ENCODE data around the gene KCTD5.

Gene KCTD5

DNA sequence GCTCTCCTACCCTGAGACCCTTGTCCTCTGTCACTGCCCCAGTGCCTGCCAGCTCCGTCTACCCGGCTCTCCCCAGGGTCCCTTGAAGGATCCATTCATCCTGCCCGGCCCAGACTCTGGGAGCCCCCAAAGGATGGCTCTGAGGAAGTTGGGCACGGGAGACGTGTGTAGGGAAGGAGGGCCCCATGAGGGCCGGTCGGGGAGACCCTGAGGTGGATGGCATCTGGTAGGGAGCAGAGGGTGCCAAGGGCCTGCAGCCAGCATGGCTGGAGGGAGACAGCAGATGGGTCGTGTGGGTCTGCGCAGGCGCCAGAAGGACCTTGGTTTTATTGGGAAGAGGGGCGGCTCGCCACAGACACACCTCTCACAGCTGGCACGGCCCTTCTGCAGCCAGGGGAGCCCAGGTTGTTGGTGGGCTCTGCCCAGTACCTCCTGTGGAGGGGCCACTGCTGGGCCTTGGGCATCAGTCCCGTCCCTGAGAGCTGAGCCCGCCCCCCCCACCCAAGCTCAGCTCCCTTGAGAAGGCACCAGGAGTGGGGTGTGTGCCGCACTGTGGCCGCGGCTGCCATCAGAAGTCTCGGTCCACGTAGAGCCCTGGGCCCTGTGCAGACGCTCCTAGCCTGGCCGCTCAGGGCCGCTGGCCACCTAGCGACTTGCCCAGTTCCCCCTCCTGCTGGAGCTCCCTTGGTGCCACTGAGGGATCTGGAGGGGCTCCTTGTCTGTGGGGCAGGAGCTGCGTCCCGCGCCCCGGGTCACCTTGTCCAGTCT is 16.0 kb downstream of the KCTD5 start:
- no peak for DNase-seq

DNA sequence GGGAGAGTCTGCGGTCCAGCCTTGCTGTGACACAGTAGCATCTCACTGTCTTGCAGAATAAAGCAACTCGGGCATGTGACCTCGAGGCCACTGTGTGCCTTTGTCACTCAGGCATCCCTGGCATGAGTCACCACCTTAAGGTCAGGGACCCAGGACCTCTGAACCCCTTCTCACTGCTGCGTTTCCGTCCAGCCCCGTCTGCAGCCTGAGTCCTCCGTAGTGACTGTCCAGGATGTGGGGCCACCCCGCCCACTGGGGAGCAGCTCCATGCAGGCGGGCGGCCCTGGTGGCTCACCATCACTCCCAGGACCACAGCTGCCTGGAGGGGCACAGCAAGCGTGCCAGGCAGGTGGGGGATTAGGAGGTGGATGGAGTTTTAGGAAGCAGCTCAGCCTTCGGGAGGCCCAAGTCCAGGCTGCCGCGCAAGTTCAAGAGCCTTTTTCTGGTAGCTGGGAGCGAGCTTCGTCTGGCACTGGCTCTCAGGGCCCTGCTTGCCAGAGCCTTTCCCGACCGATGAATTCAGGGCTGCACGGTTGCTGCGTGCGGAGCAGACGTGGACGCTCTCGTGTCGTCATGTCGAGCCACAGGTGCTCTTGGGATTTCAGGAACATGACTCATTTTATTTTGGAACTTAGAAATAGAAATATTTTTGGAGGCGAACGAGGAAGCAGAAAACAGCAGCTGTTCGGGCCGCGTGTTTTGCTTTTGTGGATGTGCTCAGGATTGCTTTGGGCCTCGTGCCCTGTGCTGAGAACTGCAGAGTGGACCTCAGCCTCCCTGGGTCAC is 16.8 kb downstream of the KCTD5 start:
- DNase-seq, result no peak

DNA sequence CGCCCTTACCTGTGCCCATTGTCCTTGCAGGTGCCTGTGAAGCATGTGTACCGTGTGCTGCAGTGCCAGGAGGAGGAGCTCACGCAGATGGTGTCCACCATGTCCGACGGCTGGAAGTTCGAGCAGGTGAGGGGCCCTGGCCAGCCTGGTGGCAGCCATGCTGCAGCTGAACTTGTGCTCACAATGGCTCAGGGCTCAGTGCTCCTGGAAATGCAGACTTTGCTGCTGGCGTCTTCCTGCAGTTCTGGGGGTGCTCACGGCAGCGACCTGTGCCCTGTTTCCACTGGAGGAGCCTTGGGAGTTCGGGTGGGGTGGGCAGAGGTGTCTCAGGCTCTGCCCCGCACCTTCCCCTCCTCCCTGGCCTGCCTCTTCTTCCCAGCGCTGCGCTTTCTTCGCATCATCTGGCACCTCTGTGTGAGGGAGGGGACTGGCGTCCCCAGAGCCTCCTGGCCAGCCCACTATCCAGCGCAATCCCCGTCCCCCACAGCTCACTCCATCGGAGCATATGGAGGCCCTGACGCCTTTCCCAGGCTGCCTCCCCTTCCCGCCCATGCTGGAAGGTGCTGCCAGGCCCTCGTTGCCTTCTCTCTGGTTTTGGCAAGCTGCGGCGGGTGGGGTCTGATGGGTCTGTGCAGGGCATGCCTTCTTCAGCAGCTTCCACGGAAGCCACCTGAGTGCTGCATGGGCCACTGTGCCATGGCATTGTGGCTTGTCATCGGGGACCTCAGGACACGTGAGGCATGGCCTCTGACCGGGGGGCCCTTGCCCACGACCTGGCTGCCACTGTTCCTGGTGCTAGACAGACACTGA is 17.7 kb downstream of the KCTD5 start:
- no peak for DNase-seq

DNA sequence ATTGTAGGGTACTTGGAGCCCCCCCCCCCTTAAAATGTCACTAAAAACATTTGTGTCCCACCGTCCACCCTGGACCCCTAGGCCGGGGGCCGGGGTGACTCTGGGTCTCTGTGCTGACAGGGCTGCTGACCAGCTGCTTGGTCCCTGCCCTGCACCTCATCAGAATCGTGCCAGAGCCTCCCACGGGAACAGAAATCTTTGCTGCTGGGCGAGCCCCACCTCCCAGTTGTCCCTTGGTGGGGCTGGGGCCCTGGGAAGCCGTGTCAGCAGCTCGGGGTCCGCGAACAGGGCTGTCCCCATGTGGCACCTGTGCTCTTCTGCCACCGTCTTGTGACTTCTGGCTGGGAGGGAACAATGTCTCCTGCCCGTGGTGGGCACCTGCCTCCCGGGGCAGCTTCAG is 18.5 kb downstream of the KCTD5 start:
- no peak for DNase-seq

DNA sequence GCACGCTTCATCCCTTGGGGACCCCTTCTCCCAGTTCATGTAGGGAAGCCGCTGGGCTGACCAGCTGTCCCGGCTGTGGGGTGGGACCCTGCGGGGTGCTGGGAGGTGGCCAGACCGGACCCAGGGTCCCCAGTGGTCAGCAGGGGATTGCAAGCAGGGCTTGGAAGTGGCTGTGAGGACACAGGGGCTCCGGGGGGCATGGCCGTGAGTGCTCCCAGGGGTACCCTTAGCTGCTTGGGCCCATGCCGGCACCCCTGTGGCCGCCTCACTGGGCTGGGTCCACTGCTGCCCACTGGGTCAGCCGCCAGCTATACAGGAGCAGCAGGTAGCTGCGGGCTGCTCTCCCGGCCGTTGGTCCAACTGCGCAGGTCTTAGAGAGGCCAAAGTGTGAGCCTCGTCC is 18.9 kb downstream of the KCTD5 start:
- no peak for DNase-seq

DNA sequence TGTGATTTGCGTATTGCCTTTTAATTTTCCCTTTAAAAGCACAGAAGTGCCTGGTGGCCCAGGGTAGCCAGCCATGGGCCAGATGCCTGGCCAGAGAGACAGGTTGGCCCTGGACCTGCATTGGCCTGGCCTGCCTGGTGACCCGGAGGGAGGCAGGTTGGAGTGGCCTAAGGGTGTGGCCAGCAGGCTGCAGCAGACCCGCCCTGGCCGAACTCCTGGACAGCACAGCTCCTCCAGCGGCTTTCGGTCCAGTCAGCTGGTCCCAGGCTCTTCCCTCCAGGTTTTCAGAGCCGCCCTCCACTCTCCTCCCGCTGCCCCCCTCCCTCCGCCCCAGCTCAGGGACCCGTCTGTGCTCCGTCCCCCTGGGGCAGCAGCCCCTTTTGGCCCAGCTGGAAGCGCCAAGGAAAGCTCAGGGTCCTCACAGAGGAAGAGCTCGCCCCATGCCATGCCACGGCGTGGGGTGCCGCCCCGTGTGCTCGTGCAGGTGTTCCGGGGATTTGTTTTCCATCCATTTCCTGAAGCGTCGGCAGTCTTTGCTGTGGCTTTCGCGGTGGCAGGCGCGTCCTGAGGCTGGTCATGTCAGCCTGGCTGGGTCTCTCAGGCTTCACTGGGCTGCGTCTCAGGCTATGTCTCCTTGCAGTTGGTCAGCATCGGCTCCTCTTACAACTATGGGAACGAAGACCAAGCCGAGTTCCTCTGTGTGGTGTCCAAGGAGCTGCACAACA is 19.6 kb downstream of the KCTD5 start:
- no peak for DNase-seq

DNA sequence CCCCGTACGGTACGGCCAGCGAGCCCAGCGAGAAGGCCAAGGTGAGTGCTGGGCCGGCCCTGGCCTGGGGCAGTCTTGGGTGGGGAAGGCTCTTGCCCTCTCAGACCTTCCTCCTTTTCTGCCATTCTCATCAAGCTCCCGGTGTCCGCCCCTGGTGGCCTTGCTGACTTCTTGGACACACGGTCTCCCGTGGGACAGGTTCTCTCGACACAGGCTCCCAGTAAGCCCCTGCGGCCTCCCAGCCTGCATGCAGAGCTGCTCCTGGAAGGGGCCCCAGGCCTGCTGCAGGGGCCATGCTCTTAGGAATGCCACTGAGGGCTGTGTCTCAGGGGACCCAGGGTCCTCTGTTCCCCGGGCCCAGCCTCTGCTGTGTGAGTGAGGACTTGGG is 20.1 kb downstream of the KCTD5 start:
- DNase-seq, result no peak

DNA sequence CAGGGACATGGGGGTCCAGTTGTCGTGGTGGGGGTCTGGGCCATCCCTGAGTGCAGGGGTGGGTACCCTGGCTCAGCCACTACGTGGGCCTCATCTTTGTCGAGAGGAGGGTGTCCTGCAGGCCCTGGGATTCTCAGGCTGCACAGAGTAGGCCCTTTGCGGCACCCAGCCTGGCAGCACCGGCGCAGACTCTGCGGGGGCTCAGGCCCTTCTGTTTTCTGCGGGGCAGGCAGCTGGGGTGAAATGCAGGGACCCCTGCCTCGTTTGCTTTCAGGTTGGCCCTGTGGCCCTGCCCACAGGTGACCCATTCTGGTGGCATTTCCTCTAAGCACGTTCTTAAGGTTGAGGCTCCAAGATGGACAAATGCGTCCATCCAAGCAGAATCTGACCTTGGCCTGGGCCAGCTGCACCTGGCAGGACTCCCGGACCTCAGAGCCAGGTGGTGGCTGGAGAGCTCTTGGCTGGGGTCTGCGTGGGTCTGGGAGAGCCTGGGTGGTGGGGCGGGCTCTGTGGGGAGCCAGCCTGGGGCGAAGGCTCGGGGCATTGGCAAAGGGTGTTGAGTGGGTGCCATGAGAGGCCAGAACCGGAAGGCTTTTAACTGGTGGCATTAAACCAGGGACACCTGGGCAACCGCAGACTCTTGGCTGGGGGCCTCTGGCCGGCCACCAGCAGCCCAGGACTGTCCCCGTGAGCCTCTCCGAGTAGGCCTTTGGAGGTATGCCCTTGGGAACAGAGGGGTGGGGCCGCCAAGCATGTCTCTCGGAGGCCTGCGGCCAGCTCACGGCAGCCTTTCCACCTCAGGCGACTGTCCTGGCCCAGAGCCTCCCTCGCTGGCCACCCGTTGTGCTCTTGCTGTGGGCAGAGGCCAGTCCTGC is 20.8 kb downstream of the KCTD5 start:
- DNase-seq, result no peak

DNA sequence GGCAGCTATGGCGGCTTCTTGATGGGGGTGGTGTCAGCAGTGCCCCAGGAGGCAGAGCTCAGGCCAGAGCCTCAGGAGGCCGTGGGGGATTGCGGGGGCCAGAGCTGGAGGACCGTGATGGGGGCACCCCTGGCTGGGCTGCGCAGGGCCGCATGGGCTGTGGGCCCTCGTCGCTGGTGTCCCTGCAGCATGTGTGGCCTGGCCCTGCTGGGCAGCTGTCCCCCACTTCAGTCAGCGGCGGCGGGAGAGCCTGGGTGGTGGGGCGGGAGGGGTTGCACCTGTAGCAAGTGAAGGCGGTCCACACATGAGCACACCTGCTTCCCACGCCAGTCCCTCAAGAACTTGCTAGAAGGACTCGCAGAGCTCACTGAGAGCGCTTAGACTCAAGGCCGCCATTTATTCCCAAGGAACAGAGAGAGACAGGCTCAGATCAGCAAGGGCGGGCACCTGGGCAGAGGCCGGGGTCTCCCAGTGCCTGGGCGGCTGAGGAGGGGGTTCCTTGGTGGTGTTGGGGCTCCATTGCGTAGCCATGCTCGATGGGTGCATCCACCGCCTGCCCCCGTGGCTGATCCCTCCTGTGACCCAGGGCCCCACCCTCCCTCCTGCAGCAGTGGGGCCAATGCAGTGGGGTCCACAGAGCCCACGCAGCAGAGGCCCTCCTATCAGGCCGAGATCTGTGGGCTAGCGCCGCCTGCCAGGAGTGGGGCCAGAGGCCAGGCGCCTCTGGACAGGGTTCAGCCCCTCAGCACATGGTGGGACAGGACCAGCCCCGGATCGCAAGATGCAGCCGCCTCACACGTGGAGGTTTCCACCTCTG is 22.1 kb downstream of the KCTD5 start:
- no peak for DNase-seq

DNA sequence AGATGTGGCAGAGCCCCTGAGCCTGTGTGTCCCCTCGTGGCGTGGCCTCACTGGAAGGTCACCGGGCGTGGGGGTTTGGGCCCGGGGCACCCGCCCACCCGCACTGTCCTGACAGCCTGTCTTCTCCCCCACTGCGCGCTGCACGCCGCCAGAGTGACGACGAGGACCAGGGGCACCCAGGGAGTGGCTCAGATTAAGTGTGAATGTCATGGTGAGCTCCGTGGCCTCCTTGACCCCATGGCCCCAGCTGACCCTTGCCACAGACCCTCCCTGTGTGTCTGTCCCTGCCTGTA is 22.6 kb downstream of the KCTD5 start:
- DNase-seq, result no peak

DNA sequence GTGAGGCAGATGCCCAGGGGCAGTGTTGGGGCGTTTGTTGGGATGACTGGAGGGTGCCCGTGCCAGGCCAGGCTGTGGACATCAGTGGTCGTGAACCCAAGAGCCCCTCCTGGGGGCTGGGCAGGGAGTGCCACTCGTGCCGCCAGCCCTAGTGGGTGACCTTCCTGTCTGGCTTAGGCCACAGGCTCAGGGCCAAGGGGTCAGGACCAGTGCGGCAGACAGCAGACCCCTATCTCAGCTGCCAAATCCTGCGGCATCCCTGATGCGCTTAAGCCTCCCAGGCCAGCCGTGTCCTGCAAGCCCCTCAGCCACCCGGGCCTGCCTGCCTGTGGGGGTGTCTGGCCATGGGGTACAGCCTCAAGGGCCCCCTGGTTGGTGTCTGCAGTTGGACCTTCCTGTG is 23.0 kb downstream of the KCTD5 start:
- DNase-seq, result no peak

DNA sequence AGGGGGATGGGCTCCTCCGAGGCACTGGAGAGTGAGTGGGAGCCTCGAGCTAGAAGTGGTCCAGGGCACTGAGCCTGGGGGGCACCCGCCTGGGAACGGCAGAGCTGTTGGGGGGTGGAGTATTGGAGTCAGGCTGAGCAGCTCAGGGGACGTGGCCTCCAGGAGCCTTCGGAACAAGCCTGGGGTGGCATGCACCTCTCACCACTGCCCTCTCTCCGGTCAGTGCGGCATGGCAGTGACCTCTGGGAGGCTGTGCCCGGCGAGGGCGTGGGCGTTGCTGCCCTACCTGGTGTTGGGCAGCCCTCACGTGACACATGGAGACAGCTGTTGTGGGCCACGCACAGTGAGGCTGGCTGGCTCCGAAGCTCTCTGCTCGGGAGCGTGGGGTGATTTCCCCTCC is 23.8 kb downstream of the KCTD5 start:
- DNase-seq, result no peak

DNA sequence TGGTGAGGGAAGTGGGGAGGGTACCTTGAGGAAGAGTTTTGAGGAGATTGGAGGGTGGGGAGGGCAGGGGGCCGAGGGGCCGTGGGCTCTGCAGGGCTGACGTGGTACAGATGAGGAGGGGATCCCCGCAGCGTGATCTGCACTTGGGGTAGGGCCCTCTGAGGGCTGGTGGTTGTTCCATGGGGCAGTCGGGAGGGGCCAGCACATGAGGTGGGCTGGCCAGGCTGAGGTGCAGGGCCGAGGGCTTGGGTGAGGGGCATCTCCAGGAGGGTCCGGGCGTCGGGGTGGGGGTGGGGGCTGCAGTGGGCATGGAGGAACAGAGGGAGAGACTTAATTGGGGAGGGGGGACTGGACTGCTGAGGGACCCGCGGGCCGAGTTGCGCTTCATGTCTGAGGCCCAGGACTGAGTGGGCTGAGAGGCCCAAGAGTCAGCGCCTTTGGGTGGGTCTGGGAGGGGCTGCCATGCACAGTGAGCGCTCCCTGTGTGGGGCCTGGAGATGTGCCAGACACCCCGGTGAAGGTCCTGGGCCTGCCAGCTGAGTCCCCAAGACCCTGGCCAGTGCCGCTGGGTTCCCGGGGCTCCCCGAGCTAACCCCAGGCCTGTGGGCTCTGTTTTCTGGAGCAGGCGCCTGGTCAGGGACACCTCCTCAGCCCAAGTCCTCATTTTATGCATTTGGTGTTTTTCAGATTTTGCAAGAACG is 24.4 kb downstream of the KCTD5 start:
- DNase-seq, result no peak

DNA sequence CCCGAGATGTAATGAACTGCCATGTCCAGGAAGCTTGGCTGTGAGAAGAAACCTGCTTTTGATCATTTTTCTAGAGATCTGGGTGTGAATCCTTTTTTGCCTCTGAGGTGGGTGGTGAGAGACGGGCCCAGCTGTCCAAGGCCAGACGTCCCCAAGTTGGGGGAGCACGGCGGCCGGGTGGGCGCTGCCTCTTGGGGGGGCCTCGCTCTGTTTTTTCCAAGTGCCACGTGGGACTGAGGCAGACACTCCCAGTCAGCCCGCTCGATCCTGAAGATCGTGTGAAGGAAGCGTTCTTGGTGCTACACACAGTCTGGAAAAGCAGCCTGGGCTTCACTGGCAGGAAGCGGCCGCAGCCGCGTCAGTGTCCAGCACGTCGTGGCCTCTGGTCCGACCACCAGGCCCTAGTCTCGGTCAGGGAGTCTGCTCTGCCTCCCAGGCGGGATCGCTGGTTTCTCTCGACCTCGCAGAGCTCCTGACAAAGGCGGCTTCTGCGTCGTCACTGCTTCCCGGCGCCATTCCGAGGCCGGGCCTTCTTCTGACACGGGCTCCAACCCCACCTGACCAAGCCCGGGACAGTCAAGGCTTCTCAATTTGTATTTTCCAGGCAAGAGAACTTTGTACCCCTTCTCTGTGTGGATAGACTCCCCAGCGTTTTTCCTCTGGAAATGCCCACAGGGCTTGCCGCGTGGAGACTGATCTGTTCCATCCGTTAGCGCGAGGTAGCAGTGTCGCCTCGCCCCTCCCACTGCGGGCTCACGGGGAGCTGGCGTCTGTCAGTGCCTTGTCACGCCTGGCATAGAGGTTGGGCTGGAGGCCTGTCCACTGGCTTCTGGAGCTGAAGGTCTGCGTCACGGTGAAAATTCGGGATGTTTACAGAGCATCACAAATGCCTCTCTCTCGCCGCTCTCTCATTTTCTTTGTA is 25.3 kb downstream of the KCTD5 start:
- no peak for DNase-seq

DNA sequence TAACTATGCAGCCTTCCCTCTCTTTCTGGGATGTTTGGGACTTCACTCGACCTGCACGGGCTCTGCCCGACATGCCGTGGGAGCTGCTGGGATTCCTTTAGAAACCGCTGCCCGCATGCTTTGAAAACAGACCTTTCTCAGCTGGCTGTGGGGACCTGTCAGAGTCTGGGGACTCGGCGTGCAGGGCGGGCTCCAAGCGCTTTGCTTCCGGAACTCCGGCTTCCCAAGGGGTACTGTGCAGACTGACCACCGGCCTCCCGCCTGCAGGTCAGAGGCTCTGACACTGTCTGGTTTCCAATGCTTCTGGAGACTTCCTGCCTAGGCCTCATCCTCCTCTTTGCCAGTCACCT is 25.9 kb downstream of the KCTD5 start:
- DNase-seq, result no peak

DNA sequence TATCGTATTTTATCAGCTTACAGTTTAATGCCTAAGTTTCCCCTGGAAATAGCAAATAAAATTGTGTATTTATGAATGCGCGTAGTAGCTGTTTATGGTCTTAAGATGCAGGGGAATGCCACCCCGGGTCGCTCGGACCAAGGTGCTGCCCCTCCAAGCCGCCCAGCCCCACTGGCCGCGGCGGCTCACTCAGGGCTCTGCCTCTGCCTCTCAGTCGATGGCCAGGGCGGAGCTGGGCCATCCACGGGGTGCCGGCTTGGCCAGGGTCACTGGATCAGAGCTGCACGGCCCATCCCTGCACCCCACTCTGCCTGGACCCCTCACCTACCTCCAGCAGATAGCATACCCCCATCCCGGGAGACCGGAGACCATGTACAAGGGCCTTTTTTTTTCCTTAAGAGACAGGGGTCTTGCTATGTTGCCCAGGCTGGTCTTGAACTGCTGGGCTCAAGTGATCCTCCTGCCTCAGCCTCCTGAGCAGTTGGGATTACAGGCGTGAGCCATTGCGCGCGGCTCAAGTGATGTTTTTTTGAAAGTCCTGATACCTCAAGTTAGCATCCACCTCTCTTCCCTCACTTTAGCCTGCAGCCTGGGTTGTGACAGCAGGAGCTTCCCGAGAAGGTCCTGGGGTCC is 26.7 kb downstream of the KCTD5 start:
- no peak for DNase-seq

DNA sequence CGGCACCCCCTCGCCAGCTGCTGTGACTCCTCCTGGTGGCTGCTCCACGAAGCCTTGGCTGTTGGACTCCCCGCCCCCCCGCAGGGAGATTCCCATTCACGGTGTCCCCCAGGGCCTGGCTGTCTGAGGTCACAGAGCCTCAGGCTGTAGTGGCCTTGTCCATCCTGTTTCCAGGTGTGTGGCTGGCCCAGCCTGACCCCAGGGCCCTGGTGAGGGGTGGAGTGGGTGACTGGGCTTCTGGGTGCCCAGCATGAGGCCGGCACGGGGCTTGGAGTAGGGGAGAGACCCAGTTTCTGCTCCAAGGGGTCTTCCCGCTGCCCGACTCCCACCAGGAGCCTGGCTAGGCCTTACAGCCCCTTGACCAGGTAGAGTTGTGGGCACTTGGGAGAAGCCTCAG is 27.3 kb downstream of the KCTD5 start:
- DNase-seq, result no peak

DNA sequence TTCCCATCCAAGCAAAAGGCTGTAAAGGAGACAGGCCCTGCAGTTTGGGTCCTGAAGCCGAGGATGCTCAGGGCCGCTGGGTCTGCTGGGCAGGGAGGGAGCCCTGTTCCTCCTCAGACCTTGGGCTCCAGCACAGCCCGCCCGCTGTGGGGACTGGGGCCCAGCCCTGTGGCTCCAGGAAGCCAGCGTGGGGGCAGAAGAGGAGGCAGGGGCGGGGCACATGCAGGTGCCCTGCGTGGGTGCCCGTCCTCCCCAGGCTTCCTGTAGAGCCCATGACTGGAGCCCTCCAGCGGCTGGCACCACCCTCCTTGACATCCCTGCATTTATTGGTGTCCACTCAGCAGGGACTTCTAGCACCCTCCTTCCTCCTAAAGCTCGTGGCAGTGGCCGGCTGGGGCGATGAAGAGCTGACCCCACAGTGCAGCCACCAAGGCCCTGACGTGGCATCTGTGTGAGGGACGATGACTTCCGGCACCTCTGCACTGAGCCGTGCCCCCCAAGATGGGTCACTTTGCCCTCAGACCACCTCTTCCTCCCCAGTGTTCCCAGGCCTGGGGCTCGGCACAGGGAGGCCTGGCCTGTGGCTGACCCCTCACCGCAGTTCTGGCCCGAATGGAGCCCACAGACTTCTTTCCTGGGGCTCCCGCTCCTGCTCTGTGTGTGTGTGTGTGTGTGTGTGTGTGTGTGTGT is 27.8 kb downstream of the KCTD5 start:
- DNase-seq, result no peak
